ENCODE results near the gene TSPAN12.

Gene TSPAN12

GRCh38 chr7:120841608-120842007 lies 16.3 kb downstream of the TSPAN12 start:
- no peak for DNase-seq

GRCh38 chr7:120838281-120838682 lies 19.7 kb downstream of the TSPAN12 start:
- no peak for DNase-seq

GRCh38 chr7:120837599-120837998 lies 20.3 kb downstream of the TSPAN12 start:
- DNase-seq = no peak

- DNase-seq = no peak
Measured at GRCh38 chr7:120836556-120837115, 21.3 kb downstream of the TSPAN12 start.

- no peak for DNase-seq
Measured at GRCh38 chr7:120834726-120835125, 23.2 kb downstream of the TSPAN12 start.

GRCh38 chr7:120833546-120833945 lies 24.4 kb downstream of the TSPAN12 start:
- peak; percentile 42 for DNase-seq

- no peak for DNase-seq
Measured at GRCh38 chr7:120832803-120833202, 25.1 kb downstream of the TSPAN12 start.

GRCh38 chr7:120831260-120831659 lies 26.7 kb downstream of the TSPAN12 start:
- DNase-seq = no peak

GRCh38 chr7:120829487-120829886 lies 28.5 kb downstream of the TSPAN12 start:
- no peak for DNase-seq

GRCh38 chr7:120828528-120828927 lies 29.4 kb downstream of the TSPAN12 start:
- no peak for DNase-seq

- no peak for DNase-seq
Measured at GRCh38 chr7:120827371-120828118, 30.4 kb downstream of the TSPAN12 start.

- DNase-seq = no peak
Measured at GRCh38 chr7:120825576-120825975, 32.4 kb downstream of the TSPAN12 start.

- DNase-seq = no peak
Measured at GRCh38 chr7:120825152-120825551, 32.8 kb downstream of the TSPAN12 start.

- DNase-seq = no peak
Measured at GRCh38 chr7:120819861-120820260, 38.1 kb downstream of the TSPAN12 start.

- no peak for DNase-seq
Measured at GRCh38 chr7:120817851-120818250, 40.1 kb downstream of the TSPAN12 start.

- DNase-seq = no peak
Measured at GRCh38 chr7:120814253-120814939, 43.5 kb downstream of the TSPAN12 start.

GRCh38 chr7:120813546-120814252 lies 44.2 kb downstream of the TSPAN12 start:
- DNase-seq = no peak

GRCh38 chr7:120813089-120813488 lies 44.9 kb downstream of the TSPAN12 start:
- DNase-seq = no peak

GRCh38 chr7:120809260-120809659 lies 48.7 kb downstream of the TSPAN12 start:
- no peak for DNase-seq

GRCh38 chr7:120807390-120807789 lies 50.6 kb downstream of the TSPAN12 start:
- no peak for DNase-seq

GRCh38 chr7:120806669-120807068 lies 51.3 kb downstream of the TSPAN12 start:
- no peak for DNase-seq

- no peak for DNase-seq
Measured at GRCh38 chr7:120805636-120806388, 52.1 kb downstream of the TSPAN12 start.

- DNase-seq = no peak
Measured at GRCh38 chr7:120802751-120803150, 55.2 kb downstream of the TSPAN12 start.
